GM12878 (cell line): Measurements from ENCODE around the gene PIR. TPM values are rescaled to one million over a fixed set of nuclear protein-coding genes. Genes with fewer than 3 reads are reported as not detected.

Experiments used
- ATAC-seq: fragments of 200-7000 bp; cut with Tn5 transposase; 3 replicates; pipeline ENCODE4 v1.9.1; 2020; ENCODE audit warnings: mild to moderate bottlenecking, moderate library complexity
- BruUV-seq: library from RNA; stranded (reverse); fragments of 400-500 nt; replicated peaks from 2 replicates; lab custom pipeline; 2021; lab: Mats Ljungman, UMichigan
- CTCF ChIA-PET: fragments of 300-600 bp; sonication (Branson Sonifier 250); formaldehyde crosslinking; extraction: SDS; loops from one replicate; lab custom pipeline; 2021; ENCODE audit warnings: inconsistent platforms; lab: Yijun Ruan, JAX
- POLR2A ChIA-PET: fragments of 350-600 bp; formaldehyde crosslinking; extraction: SDS; loops from one replicate; lab custom pipeline; 2021; ENCODE audit warnings: inconsistent platforms; lab: Charles Lee
- RAD21 ChIA-PET: fragments of 300-600 bp; sonication (Branson Sonifier 250); formaldehyde crosslinking; loops from one replicate; lab custom pipeline; 2023; ENCODE audit warnings: antibody characterized with exemption; ENCODE audit not compliant: unreplicated experiment; lab: Charles Lee
- SMC1A ChIA-PET: fragments of 300-600 bp; sonication (Branson Sonifier 250); formaldehyde crosslinking; loops from one replicate; lab custom pipeline; 2023; ENCODE audit not compliant: unreplicated experiment, uncharacterized antibody; lab: Charles Lee
- DNase-seq: peaks from one replicate; pipeline ENCODE4 v3.0.0-alpha.2; 2011; ENCODE audit warnings: low read depth, low spot score
- FAIRE-seq: peaks from 3 replicates; lab custom pipeline; 2011; peaks lifted over from hg19 to GRCh38; lab: Jason Lieb, UNC
- H2AFZ ChIP-seq: 2 replicates; pipeline ENCODE4 v1.6.0; 2011; ENCODE audit warnings: low read depth, low read length, control low read depth; ENCODE audit not compliant: control insufficient read depth
- H3K27ac ChIP-seq: 2 replicates; pipeline ENCODE4 v1.5.1; 2011; ENCODE audit warnings: control low read depth; ENCODE audit not compliant: control insufficient read depth, insufficient read depth
- H3K27me3 ChIP-seq, 2 experiments: replicated peaks in 1 of 2; 2 replicates each; pipeline versions ENCODE4 v1.6.0 to v1.6.1; 2011; ENCODE audit warnings: low read length in 1 of 2; ENCODE audit not compliant: control insufficient read depth in 2 of 2, insufficient read depth in 2 of 2
- H3K36me3 ChIP-seq, 2 experiments: 2 replicates each; pipeline ENCODE4 v1.5.1; 2011; ENCODE audit warnings: low read length in 1 of 2; ENCODE audit not compliant: control insufficient read depth in 2 of 2, insufficient read depth in 2 of 2
- H3K4me1 ChIP-seq: 2 replicates; pipeline ENCODE4 v1.6.1; 2011; ENCODE audit warnings: mild to moderate bottlenecking, low read length, moderate library complexity, mixed read lengths; ENCODE audit not compliant: control insufficient read depth, insufficient read depth
- H3K4me2 ChIP-seq: 2 replicates; pipeline ENCODE4 v1.6.0; 2011; ENCODE audit warnings: control low read depth; ENCODE audit not compliant: control insufficient read depth, insufficient read depth
- H3K4me3 ChIP-seq: fragments of 200-600 bp; sonication (generic); 2 replicates; pipeline ENCODE4 v1.5.1; 2016
- H3K79me2 ChIP-seq: 2 replicates; pipeline ENCODE4 v1.6.0; 2011; ENCODE audit warnings: low read length; ENCODE audit not compliant: control insufficient read depth, insufficient read depth
- H3K9ac ChIP-seq: 2 replicates; pipeline ENCODE4 v1.8.0; 2011; ENCODE audit warnings: low read length, control low read depth, mixed read lengths; ENCODE audit not compliant: control insufficient read depth, insufficient read depth
- H3K9me3 ChIP-seq: replicated peaks from 3 replicates; pipeline ENCODE4 v1.5.1; 2011; ENCODE audit warnings: mild to moderate bottlenecking, low read length; ENCODE audit not compliant: control insufficient read depth, insufficient read depth
- H4K20me1 ChIP-seq: 2 replicates; pipeline ENCODE4 v1.6.0; 2011; ENCODE audit not compliant: control insufficient read depth, insufficient read depth
- ATF2 ChIP-seq: IDR thresholded peaks from 2 replicates; pipeline ENCODE4 v1.6.1; 2012; ENCODE audit warnings: low read length, inconsistent platforms
- BCLAF1 ChIP-seq: fragments of 450-650 bp; IDR thresholded peaks from 2 replicates; pipeline ENCODE4 v1.6.1; 2017; ENCODE audit warnings: antibody characterized with exemption, mild to moderate bottlenecking, moderate library complexity
- ESRRA ChIP-seq: IDR thresholded peaks from 2 replicates; pipeline ENCODE4 v1.6.1; 2012; ENCODE audit warnings: mild to moderate bottlenecking, low read length, improper control_type of control experiment
- KAT2A ChIP-seq: conservative IDR thresholded peaks from 2 replicates; pipeline ENCODE4 v1.6.1; 2011; ENCODE audit warnings: low read depth, low read length; ENCODE audit not compliant: control insufficient read depth
- MAX ChIP-seq: IDR thresholded peaks from 2 replicates; pipeline ENCODE4 v1.6.1; 2012; ENCODE audit warnings: low read depth, low read length, improper control_type of control experiment
- MEF2A ChIP-seq: IDR thresholded peaks from 2 replicates; pipeline ENCODE4 v1.6.1; 2011; ENCODE audit warnings: low read depth, mild to moderate bottlenecking, low read length, moderate library complexity; ENCODE audit not compliant: insufficient read depth
- RB1 ChIP-seq: fragments of 450-650 bp; formaldehyde crosslinking; IDR thresholded peaks from 2 replicates; pipeline ENCODE4 v1.6.1; 2017; ENCODE audit warnings: mild to moderate bottlenecking, borderline replicate concordance
- SMC3 ChIP-seq: IDR thresholded peaks from 2 replicates; pipeline ENCODE4 v1.6.1; 2011; ENCODE audit warnings: low read length, improper control_type of control experiment, borderline replicate concordance
- SUZ12 ChIP-seq: fragments of 200-600 bp; sonication (generic); IDR thresholded peaks from one replicate; pipeline ENCODE4 v1.6.1; 2018; ENCODE audit warnings: antibody characterized with exemption, mild to moderate bottlenecking; ENCODE audit not compliant: unreplicated experiment
- TCF3 ChIP-seq: IDR thresholded peaks from 2 replicates; pipeline ENCODE4 v1.6.1; 2012; ENCODE audit warnings: low read depth, mild to moderate bottlenecking, low read length, borderline replicate concordance; ENCODE audit not compliant: insufficient read depth
- WGBS: methylation state at CpG from one replicate; pipeline ENCODE4 v1.1.6; 2016; ENCODE audit warnings: low lambda C conversion rate; ENCODE audit not compliant: insufficient replicate concordance, insufficient coverage; ENCODE audit errors: missing lambda C conversion rate; 5-methylcytosine and 5-hydroxymethylcytosine counted together
- in situ Hi-C: fragments of 300-500 bp; cut with MboI; formaldehyde crosslinking; loops from 9 replicates; pipeline ENCODE4 v1.14.3; 2018; ENCODE audit warnings: mixed read lengths
- intact Hi-C: fragments of 100-400 bp; cut with micrococcal nuclease; formaldehyde crosslinking; loops from one replicate; pipeline ENCODE4 v1.14.2; 2022; ENCODE audit not compliant: unreplicated experiment
- polyA plus RNA-seq, 11 experiments: library from polyadenylated mRNA; depleted of rRNA in 4 of 11; unstranded in 6 of 11; stranded (reverse) in 5 of 11; fragments of >200 nt; fragmentation: Nextera tagmentation in 4 of 11; fragmentation: Illumina TruSeq in 1 of 11; extraction: Ambion mirVana in 4 of 11; extraction: Trizol in 1 of 11; gene quantifications; 1 replicate in 1 of 11; 2 replicates in 10 of 11; pipeline versions ENCODE4 v1.2.1 to v1.2.3, GENCODE V29; 2011 to 2016; ENCODE audit warnings: inconsistent platforms in 2 of 11, missing spikeins in 2 of 11, low read depth in 1 of 11
- total RNA-seq, 4 experiments: library from RNA; depleted of rRNA in 3 of 4; stranded (reverse); fragments of >200 nt in 3 of 4; fragmentation: Illumina TruSeq in 1 of 4; extraction: Trizol in 1 of 4; gene quantifications; 2 replicates each; pipeline versions ENCODE4 v1.2.1 to v1.2.3, GENCODE V29; 2013 to 2021
- TF ChIP-seq, protein P1 (sequence below), 3 experiments: IDR thresholded peaks in 2 of 3; conservative IDR thresholded peaks in 1 of 3; 2 replicates each; pipeline ENCODE4 v1.5.1; 2011; ENCODE audit warnings: low read depth in 3 of 3, low read length in 3 of 3, mild to moderate bottlenecking in 3 of 3, control low read depth in 2 of 3, moderate library complexity in 2 of 3, inconsistent platforms in 1 of 3, mixed read lengths in 1 of 3; ENCODE audit not compliant: control insufficient read depth in 2 of 3, insufficient read depth in 1 of 3; ENCODE audit errors: extremely low read depth in 1 of 3
- TF ChIP-seq, protein P2 (sequence below): IDR thresholded peaks from 2 replicates; pipeline ENCODE4 v1.6.1; 2012; ENCODE audit warnings: low read depth, low read length, improper control_type of control experiment
- TF ChIP-seq, protein P3 (sequence below): fragments of 450-650 bp; formaldehyde crosslinking; IDR thresholded peaks from 2 replicates; pipeline ENCODE4 v1.4.0; 2022; ENCODE audit warnings: mild to moderate bottlenecking, moderate library complexity

PIR gene
- total and polyA plus RNA-seq, 10 of the 15 experiments (the other 5 are each of a cell fraction or from before 2014, with no cell fraction given): 3.8 to 16.5 (median 7.3) TPM

DNA sequence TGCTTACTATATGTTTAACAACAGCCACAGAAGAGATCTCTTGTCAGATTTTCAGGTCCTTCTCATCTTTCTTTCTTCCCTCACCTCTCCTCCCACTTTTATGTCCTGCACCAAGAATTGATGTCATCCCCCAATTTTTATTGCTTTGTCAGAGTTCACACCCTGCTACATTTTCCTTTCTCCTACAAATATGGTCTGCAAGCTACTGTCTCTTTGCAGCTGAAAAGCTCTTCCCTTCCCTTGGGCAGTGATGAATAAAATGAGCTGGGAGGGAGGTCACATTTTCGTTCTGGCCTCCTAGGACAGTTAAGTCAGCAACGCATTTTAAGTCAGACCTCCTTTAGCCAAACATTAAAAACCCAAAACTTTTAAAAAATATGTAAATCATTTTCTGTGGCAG is 82.2 kb downstream of the PIR start:
- H3K9ac ChIP-seq: no peak overlapping the region
- H4K20me1 ChIP-seq: no peaks in the 10 kb centered on the region
- no peak for DNase-seq
- no peak overlapping the region for H3K4me2 ChIP-seq
- SMC1A ChIA-PET: no interaction called here
- H3K9me3 ChIP-seq: no peaks in the 10 kb centered on the region
- FAIRE-seq: no peak
- H3K79me2 ChIP-seq: no peaks in the 10 kb centered on the region
- POLR2A ChIA-PET: no interaction called here
- no peaks in the 10 kb centered on the region for H3K4me1 ChIP-seq
- ATAC-seq: no peak
- intact Hi-C loops (no loop called here), in situ Hi-C loops (no loop called here)
- H3K36me3 ChIP-seq: no peaks in the 10 kb centered on the region
- H2AFZ ChIP-seq: no peak overlapping the region
- H3K27ac ChIP-seq: no peak overlapping the region
- no peak overlapping the region for H3K4me3 ChIP-seq
- BruUV-seq: no TSS peak
- RAD21 ChIA-PET: no interaction called here
- CTCF ChIA-PET: no interaction called here
- WGBS: 18% methylated on average over 2 of the region's 2 CpGs
- no peaks in the 10 kb centered on the region; a peak in 1 of 4 replicates for H3K27me3 ChIP-seq
- TF ChIP-seq RB1 (no peak), SUZ12 (no peak), ESRRA (no peak), ATF2 (no peak), KAT2A (no peak), SMC3 (no peak), BCLAF1 (no peak), MAX (no peak), TCF3 (no peak), MEF2A (no peak)
- TF ChIP-seq, protein P1, sequence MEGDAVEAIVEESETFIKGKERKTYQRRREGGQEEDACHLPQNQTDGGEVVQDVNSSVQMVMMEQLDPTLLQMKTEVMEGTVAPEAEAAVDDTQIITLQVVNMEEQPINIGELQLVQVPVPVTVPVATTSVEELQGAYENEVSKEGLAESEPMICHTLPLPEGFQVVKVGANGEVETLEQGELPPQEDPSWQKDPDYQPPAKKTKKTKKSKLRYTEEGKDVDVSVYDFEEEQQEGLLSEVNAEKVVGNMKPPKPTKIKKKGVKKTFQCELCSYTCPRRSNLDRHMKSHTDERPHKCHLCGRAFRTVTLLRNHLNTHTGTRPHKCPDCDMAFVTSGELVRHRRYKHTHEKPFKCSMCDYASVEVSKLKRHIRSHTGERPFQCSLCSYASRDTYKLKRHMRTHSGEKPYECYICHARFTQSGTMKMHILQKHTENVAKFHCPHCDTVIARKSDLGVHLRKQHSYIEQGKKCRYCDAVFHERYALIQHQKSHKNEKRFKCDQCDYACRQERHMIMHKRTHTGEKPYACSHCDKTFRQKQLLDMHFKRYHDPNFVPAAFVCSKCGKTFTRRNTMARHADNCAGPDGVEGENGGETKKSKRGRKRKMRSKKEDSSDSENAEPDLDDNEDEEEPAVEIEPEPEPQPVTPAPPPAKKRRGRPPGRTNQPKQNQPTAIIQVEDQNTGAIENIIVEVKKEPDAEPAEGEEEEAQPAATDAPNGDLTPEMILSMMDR (IDR thresholded peaks at IDR 0.05 in 2 of 3, conservative IDR thresholded peaks at IDR 0.05 in 1 of 3; ENCODE audit: control insufficient read depth in 2 of 3, extremely low read depth in 1 of 3, insufficient read depth in 1 of 3, low read depth in 3 of 3, low read length in 3 of 3): no peak
- TF ChIP-seq, protein P2, sequence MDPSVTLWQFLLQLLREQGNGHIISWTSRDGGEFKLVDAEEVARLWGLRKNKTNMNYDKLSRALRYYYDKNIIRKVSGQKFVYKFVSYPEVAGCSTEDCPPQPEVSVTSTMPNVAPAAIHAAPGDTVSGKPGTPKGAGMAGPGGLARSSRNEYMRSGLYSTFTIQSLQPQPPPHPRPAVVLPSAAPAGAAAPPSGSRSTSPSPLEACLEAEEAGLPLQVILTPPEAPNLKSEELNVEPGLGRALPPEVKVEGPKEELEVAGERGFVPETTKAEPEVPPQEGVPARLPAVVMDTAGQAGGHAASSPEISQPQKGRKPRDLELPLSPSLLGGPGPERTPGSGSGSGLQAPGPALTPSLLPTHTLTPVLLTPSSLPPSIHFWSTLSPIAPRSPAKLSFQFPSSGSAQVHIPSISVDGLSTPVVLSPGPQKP: no peak
- TF ChIP-seq, protein P3, sequence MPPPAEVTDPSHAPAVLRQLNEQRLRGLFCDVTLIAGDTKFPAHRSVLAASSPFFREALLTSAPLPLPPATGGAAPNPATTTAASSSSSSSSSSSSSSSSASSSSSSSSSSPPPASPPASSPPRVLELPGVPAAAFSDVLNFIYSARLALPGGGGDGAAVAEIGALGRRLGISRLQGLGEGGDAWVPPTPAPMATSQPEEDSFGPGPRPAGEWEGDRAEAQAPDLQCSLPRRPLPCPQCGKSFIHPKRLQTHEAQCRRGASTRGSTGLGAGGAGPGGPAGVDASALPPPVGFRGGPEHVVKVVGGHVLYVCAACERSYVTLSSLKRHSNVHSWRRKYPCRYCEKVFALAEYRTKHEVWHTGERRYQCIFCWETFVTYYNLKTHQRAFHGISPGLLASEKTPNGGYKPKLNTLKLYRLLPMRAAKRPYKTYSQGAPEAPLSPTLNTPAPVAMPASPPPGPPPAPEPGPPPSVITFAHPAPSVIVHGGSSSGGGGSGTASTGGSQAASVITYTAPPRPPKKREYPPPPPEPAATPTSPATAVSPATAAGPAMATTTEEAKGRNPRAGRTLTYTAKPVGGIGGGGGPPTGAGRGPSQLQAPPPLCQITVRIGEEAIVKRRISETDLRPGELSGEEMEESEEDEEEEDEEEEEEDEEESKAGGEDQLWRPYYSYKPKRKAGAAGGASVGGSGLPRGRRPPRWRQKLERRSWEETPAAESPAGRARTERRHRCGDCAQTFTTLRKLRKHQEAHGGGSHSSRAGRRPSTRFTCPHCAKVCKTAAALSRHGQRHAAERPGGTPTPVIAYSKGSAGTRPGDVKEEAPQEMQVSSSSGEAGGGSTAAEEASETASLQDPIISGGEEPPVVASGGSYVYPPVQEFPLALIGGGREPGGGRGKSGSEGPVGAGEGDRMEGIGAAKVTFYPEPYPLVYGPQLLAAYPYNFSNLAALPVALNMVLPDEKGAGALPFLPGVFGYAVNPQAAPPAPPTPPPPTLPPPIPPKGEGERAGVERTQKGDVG: no peak
